ENCODE measurements around the gene AOAH.

DNA sequence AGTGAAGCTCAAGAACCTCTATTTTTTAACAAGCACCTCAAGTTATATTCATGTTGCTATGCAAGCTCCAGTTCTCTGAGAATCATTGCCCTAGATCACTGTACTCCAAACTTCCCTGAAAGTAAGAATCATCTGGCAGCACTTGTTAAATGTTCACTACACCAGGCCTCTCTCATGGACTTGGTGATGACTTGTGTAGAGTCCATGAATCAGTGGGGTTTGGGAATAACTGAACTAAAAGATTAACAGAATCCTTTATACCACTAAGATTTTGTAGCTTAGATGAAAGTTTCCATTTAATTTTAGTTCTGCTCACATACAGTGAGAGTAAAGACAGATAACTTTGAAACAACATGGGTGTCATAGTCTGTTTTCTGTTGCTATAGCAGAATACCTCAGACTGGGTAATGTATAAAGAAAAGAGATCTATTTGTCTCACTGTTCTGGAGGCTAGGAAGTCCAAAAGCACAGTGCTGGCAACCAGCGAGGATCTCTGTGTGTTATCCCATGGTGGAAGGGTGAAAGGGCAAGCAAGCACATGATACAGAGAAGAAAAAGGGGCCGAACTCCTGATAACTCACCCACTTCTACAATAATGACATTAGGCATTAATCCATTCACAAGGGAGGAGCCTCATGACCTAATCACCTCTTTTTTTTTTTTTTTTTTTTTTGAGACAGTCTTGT is 27.9 kb upstream of the AOAH start:
- TF ChIP-seq EZH2 (IDR thresholded peaks at IDR 0.05; ENCODE audit: borderline replicate concordance, low read depth, low read length, severe bottlenecking), result no peak
- TF ChIP-seq, protein P1, sequence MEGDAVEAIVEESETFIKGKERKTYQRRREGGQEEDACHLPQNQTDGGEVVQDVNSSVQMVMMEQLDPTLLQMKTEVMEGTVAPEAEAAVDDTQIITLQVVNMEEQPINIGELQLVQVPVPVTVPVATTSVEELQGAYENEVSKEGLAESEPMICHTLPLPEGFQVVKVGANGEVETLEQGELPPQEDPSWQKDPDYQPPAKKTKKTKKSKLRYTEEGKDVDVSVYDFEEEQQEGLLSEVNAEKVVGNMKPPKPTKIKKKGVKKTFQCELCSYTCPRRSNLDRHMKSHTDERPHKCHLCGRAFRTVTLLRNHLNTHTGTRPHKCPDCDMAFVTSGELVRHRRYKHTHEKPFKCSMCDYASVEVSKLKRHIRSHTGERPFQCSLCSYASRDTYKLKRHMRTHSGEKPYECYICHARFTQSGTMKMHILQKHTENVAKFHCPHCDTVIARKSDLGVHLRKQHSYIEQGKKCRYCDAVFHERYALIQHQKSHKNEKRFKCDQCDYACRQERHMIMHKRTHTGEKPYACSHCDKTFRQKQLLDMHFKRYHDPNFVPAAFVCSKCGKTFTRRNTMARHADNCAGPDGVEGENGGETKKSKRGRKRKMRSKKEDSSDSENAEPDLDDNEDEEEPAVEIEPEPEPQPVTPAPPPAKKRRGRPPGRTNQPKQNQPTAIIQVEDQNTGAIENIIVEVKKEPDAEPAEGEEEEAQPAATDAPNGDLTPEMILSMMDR (IDR thresholded peaks at IDR 0.05; ENCODE audit: borderline replicate concordance, extremely low read depth, low read length, poor library complexity, severe bottlenecking), result no peak

All from DND-41 (cell line).